Endodermal cell (in vitro differentiated cells): ENCODE data around the gene H3-3A. TPM values are rescaled to one million over a fixed set of nuclear protein-coding genes. Genes with fewer than 3 reads are reported as not detected.

Source experiments
- DNase-seq: peaks from one replicate; pipeline ENCODE4 v3.0.0-alpha.2; 2017
- H3K27ac ChIP-seq: 2 replicates; pipeline ENCODE4 v1.5.1; 2013; ENCODE audit warnings: mild to moderate bottlenecking, low read depth, low read length, moderate library complexity
- H3K27me3 ChIP-seq: 2 replicates; pipeline ENCODE4 v1.6.1; 2013; ENCODE audit warnings: mild to moderate bottlenecking, low read length, moderate library complexity; ENCODE audit not compliant: insufficient read depth, control insufficient read depth, poor library complexity, severe bottlenecking
- H3K36me3 ChIP-seq: 2 replicates; pipeline ENCODE4 v1.7.0; 2013; ENCODE audit warnings: mild to moderate bottlenecking, low read length, moderate library complexity; ENCODE audit not compliant: control insufficient read depth, insufficient read depth
- H3K4me1 ChIP-seq: one replicate; pipeline ENCODE4 v1.7.0; 2013; ENCODE audit warnings: low read length; ENCODE audit not compliant: control insufficient read depth, insufficient read depth
- H3K4me3 ChIP-seq: 2 replicates; pipeline ENCODE4 v1.5.1; 2013; ENCODE audit warnings: mild to moderate bottlenecking, low read length, moderate library complexity
- H3K9ac ChIP-seq: 2 replicates; pipeline ENCODE4 v1.6.1; 2013; ENCODE audit warnings: mild to moderate bottlenecking, low read length, moderate library complexity; ENCODE audit not compliant: poor library complexity, severe bottlenecking; ENCODE audit errors: extremely low read depth
- H3K9me3 ChIP-seq: 2 replicates; pipeline ENCODE4 v1.6.1; 2013; ENCODE audit warnings: mild to moderate bottlenecking, low read length, moderate library complexity; ENCODE audit not compliant: control insufficient read depth
- H3K27ac Mint-ChIP-seq: 2 replicates; pipeline ENCODE4 v1.8.0; 2020; ENCODE audit warnings: mixed read lengths
- H3K27me3 Mint-ChIP-seq: 2 replicates; pipeline ENCODE4 v1.8.0; 2021; ENCODE audit warnings: mild to moderate bottlenecking, mixed read lengths; ENCODE audit not compliant: insufficient read depth
- H3K36me3 Mint-ChIP-seq: 2 replicates; pipeline ENCODE4 v1.8.0; 2020; ENCODE audit warnings: low read depth, mixed read lengths
- H3K4me1 Mint-ChIP-seq: 2 replicates; pipeline ENCODE4 v1.8.0; 2020; ENCODE audit warnings: mixed read lengths
- H3K4me3 Mint-ChIP-seq: 2 replicates; pipeline ENCODE4 v1.8.0; 2020; ENCODE audit warnings: mild to moderate bottlenecking, moderate library complexity, mixed read lengths
- H3K9me3 Mint-ChIP-seq: 2 replicates; pipeline ENCODE4 v1.8.0; 2020; ENCODE audit warnings: mild to moderate bottlenecking, mixed read lengths
- WGBS, 2 experiments: methylation state at CpG; one replicate each; pipeline versions ENCODE4 v1.1.5 to v1.1.7; 2013; ENCODE audit warnings: missing lambda C conversion rate in 2 of 2, mixed read lengths in 1 of 2; ENCODE audit not compliant: insufficient coverage in 1 of 2, insufficient read length in 1 of 2; 5-methylcytosine and 5-hydroxymethylcytosine counted together
- total RNA-seq, 2 donors: library from RNA; stranded (reverse); fragmentation: NEBNext Ultra II Directional in 1 of 2; extraction: Animal tissue kit (Norgen Biotek cat#: 25700) in 1 of 2; gene quantifications; 2 replicates in 1 of 2; 3 replicates in 1 of 2; pipeline ENCODE4 v1.2.1, GENCODE V29; 2021
- TF ChIP-seq, protein P1 (sequence below): fragments of 200-600 bp; sonication (generic); conservative IDR thresholded peaks from 2 replicates; pipeline ENCODE4 v1.5.0; 2021; ENCODE audit warnings: antibody characterized with exemption, mild to moderate bottlenecking

The H3-3A gene
- total RNA-seq, 2 donors from 2014 or later = 733 to 829 TPM

DNA sequence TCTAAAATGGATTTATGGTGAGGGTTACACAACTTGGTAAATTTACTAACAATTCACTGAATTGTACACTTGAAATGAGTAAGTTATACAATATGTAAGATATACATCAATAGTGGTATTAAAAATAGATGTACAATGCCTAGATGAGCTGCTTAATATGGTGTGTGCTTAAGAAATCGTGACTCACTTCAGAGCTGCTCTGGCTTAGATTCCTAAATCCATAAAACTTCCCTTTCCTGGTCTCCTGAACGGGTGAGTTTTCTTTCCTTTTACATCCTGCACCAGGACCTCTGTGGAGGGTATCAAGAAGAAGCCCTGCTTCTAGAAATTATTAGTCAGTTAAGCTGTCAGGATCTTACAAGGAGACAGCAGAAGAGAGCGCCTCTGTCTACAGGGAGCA is 30.4 kb downstream of the H3-3A start:
- H3K27me3 Mint-ChIP-seq = peaks cover 16% of the 10 kb centered on the region
- Histone ChIP-seq H3K9me3 (no peaks in the 10 kb centered on the region), H3K36me3 (no peaks in the 10 kb centered on the region), H3K27me3 (no peaks in the 10 kb centered on the region), H3K9ac (no peak overlapping the region), H3K4me1 (no peaks in the 10 kb centered on the region), H3K27ac (no peak overlapping the region), H3K4me3 (no peak overlapping the region)
- no peaks in the 10 kb centered on the region for H3K36me3 Mint-ChIP-seq
- no peak overlapping the region for H3K27ac Mint-ChIP-seq
- TF ChIP-seq, protein P1, sequence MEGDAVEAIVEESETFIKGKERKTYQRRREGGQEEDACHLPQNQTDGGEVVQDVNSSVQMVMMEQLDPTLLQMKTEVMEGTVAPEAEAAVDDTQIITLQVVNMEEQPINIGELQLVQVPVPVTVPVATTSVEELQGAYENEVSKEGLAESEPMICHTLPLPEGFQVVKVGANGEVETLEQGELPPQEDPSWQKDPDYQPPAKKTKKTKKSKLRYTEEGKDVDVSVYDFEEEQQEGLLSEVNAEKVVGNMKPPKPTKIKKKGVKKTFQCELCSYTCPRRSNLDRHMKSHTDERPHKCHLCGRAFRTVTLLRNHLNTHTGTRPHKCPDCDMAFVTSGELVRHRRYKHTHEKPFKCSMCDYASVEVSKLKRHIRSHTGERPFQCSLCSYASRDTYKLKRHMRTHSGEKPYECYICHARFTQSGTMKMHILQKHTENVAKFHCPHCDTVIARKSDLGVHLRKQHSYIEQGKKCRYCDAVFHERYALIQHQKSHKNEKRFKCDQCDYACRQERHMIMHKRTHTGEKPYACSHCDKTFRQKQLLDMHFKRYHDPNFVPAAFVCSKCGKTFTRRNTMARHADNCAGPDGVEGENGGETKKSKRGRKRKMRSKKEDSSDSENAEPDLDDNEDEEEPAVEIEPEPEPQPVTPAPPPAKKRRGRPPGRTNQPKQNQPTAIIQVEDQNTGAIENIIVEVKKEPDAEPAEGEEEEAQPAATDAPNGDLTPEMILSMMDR = no peak
- H3K9me3 Mint-ChIP-seq = peaks cover 2% of the 10 kb centered on the region
- peaks cover 9% of the 10 kb centered on the region for H3K4me1 Mint-ChIP-seq
- 67% methylated on average over 3 of the region's 3 CpGs; no CpG with 5 or more reads in 1 of the 2 experiments for WGBS, 2 experiments
- no peak overlapping the region for H3K4me3 Mint-ChIP-seq
- DNase-seq = no peak

DNA sequence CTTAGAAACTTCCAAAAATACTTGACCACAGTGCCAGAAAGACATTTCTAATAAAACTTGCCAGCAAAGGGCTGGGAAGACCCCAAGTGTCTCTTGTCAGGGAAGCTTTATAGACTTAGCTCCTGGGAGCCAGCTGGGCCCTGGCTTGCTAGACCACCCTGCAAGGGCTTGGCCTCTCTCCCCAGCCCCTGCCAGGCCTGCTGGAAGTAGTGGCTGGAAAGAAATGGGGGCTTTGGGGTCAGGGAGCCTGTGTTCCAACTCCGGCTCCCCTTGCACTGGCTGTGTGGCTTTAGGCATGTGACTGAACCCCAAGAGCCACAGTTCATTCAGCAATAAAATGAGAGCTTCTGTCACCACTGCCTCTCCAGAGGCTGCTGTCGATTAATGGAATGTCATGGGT is 31.1 kb downstream of the H3-3A start:
- H3K4me1 Mint-ChIP-seq = peaks cover 14% of the 10 kb centered on the region
- H3K36me3 Mint-ChIP-seq = no peaks in the 10 kb centered on the region
- no peaks in the 10 kb centered on the region for H3K4me1 ChIP-seq
- no peak overlapping the region for H3K4me3 Mint-ChIP-seq
- no peak overlapping the region for H3K27ac Mint-ChIP-seq
- H3K27me3 ChIP-seq = no peaks in the 10 kb centered on the region
- DNase-seq = no peak
- peaks cover 2% of the 10 kb centered on the region for H3K9me3 Mint-ChIP-seq
- no peak overlapping the region for H3K9ac ChIP-seq
- peaks cover 19% of the 10 kb centered on the region for H3K27me3 Mint-ChIP-seq
- TF ChIP-seq, protein P1 = no peak
- 93 to 96% methylated on average over 2 of the region's 2 CpGs for WGBS, 2 experiments
- no peaks in the 10 kb centered on the region for H3K36me3 ChIP-seq
- H3K27ac ChIP-seq = no peak overlapping the region
- H3K9me3 ChIP-seq = no peaks in the 10 kb centered on the region
- H3K4me3 ChIP-seq = no peak overlapping the region

GRCh38 chr1:226094451-226094850 is 31.9 kb downstream of the H3-3A start:
- no peak overlapping the region for H3K27ac Mint-ChIP-seq
- H3K4me3 Mint-ChIP-seq = no peak overlapping the region
- H3K9me3 ChIP-seq = no peaks in the 10 kb centered on the region
- H3K4me1 Mint-ChIP-seq = peaks cover 18% of the 10 kb centered on the region
- peaks cover 2% of the 10 kb centered on the region for H3K9me3 Mint-ChIP-seq
- TF ChIP-seq, protein P1 = no peak
- WGBS, 2 experiments = 0% methylated on average over 1 of the region's 1 CpG
- no peaks in the 10 kb centered on the region for H3K27me3 ChIP-seq
- H3K4me1 ChIP-seq = no peaks in the 10 kb centered on the region
- H3K36me3 ChIP-seq = no peaks in the 10 kb centered on the region
- no peak for DNase-seq
- H3K9ac ChIP-seq = no peak overlapping the region
- no peak overlapping the region for H3K27ac ChIP-seq
- H3K27me3 Mint-ChIP-seq = peaks cover 26% of the 10 kb centered on the region
- no peak overlapping the region for H3K4me3 ChIP-seq
- H3K36me3 Mint-ChIP-seq = no peaks in the 10 kb centered on the region
